Mucosa of rectum (tissue), 2 donors: ENCODE data around the gene TM9SF2.

Experiments
- H3K27ac ChIP-seq, 2 donors: one replicate each; pipeline ENCODE4 v1.7.0; 2013; ENCODE audit warnings: inconsistent platforms in 2 of 2, low read depth in 2 of 2, low read length in 2 of 2
- H3K27me3 ChIP-seq, 2 donors: one replicate each; pipeline ENCODE4 v1.7.0; 2013; ENCODE audit warnings: low read length in 2 of 2; ENCODE audit not compliant: control insufficient read depth in 2 of 2, insufficient read depth in 2 of 2
- H3K36me3 ChIP-seq, 2 donors: one replicate each; pipeline ENCODE4 v1.7.0; 2013; ENCODE audit warnings: low read length in 2 of 2; ENCODE audit not compliant: control insufficient read depth in 2 of 2, insufficient read depth in 2 of 2
- H3K4me1 ChIP-seq, 2 donors: one replicate each; pipeline ENCODE4 v1.7.0; 2013; ENCODE audit warnings: low read length in 2 of 2, mild to moderate bottlenecking in 1 of 2; ENCODE audit not compliant: control insufficient read depth in 2 of 2, insufficient read depth in 2 of 2
- H3K4me3 ChIP-seq, 2 donors: one replicate each; pipeline ENCODE4 v1.7.0; 2013; ENCODE audit warnings: low read length in 2 of 2
- H3K9ac ChIP-seq, 2 donors: one replicate each; pipeline ENCODE4 v1.7.0; 2013; ENCODE audit warnings: low read length in 2 of 2, low read depth in 1 of 2, mild to moderate bottlenecking in 1 of 2
- H3K9me3 ChIP-seq, 2 donors: one replicate each; pipeline ENCODE4 v1.7.0; 2013; ENCODE audit warnings: low read length in 2 of 2; ENCODE audit not compliant: control insufficient read depth in 2 of 2
- donor health status: healthy.
- donor health status: Normal muscosa, but diverticular disease.

Gene TM9SF2

DNA sequence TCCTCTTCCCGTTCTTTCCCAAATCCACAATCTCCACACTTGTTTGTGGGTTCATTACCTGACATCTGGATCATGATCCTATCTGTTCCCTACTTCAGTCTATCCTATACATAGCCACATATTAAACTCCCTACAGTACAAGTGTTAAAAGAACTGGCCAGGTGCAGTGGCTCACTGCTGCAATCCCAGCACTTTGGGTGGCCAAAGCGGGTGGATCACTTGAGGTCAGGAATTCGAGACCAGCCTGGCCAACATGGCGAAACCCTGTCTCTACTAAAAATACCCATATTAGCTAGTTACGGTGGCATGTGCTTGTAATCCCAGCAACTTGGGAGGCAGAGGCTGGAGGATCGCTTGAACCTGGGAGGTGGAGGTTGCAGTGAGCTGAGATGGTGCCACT is 88.3 kb downstream of the TM9SF2 start:
- Histone ChIP-seq H3K36me3 (no peaks in the 10 kb centered on the region), H3K4me3 (no peak overlapping the region), H3K9me3 (no peaks in the 10 kb centered on the region), H3K9ac (no peak overlapping the region), H3K4me1 (no peaks in the 10 kb centered on the region), H3K27ac (no peak overlapping the region), H3K27me3 (no peaks in the 10 kb centered on the region)

DNA sequence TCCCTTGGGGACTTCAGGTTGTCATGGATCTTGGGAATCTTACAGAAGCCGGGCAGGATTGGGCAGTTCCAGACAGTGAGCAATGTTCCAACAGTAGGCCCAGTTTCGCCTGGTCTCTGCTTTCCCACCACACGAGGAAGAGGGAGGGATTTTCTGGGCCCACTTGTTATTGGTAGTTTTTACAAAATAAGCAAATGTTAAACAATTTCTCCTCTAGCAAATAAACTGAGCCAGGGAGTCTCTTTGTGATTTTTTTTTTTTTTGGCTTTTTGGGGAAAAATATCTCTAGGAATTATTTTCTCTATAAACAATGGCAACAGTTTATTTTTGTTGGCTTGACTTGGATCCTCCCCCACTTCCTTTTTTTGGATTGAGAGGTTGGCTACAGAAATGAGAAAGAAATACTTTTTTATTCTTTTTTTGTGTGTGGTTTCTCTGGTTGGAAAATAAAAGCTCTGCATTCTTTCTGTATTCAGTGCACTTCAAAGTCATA is 89.3 kb downstream of the TM9SF2 start:
- no peak overlapping the region for H3K4me3 ChIP-seq
- no peak overlapping the region for H3K9ac ChIP-seq
- no peaks in the 10 kb centered on the region for H3K36me3 ChIP-seq
- no peak overlapping the region for H3K27ac ChIP-seq
- H3K4me1 ChIP-seq = no peaks in the 10 kb centered on the region
- no peaks in the 10 kb centered on the region for H3K27me3 ChIP-seq
- H3K9me3 ChIP-seq = no peaks in the 10 kb centered on the region

- no peak overlapping the region for H3K9ac ChIP-seq
- no peaks in the 10 kb centered on the region for H3K4me1 ChIP-seq
- no peak overlapping the region for H3K27ac ChIP-seq
- H3K9me3 ChIP-seq = no peaks in the 10 kb centered on the region
- H3K36me3 ChIP-seq = no peaks in the 10 kb centered on the region
- no peak overlapping the region for H3K4me3 ChIP-seq
- no peaks in the 10 kb centered on the region for H3K27me3 ChIP-seq
These were observed 94.9 kb downstream of the TM9SF2 start for GRCh38 chr13:99596180-99596579.

DNA sequence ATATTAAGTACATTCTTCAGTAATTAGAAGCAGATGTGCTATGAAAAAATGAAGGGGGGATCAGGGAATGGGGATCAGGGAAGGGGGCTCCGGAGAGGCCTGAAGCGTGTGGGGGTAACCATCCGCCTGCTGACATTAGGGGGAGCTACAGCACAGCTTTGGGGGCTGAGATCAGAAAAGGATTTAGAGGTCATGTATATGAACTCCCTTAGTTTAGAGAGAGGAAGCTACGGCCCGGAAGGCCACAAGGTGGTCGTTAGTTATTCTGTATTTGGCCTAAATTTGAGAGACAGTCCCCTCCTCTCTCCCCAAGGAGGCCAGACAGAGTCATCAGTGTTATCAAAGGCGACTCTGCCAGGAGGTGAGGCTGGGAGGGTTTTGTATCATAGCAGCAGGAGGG is 99.0 kb downstream of the TM9SF2 start:
- no peaks in the 10 kb centered on the region for H3K36me3 ChIP-seq

GRCh38 chr13:99601535-99601934 is 100.3 kb downstream of the TM9SF2 start:
- no peaks in the 10 kb centered on the region for H3K9me3 ChIP-seq
- no peak overlapping the region for H3K4me3 ChIP-seq
- no peak overlapping the region for H3K9ac ChIP-seq
- peaks cover 5 to 9% of the 10 kb centered on the region in 2 donors for H3K4me1 ChIP-seq
- H3K36me3 ChIP-seq = no peaks in the 10 kb centered on the region
- no peaks in the 10 kb centered on the region for H3K27me3 ChIP-seq
- no peak overlapping the region for H3K27ac ChIP-seq

More for the DNA sequence above, 99.0 kb downstream of the TM9SF2 start:
- no peaks in the 10 kb centered on the region for H3K27me3 ChIP-seq
- H3K27ac ChIP-seq = no peak overlapping the region
- H3K9ac ChIP-seq = no peak overlapping the region
- H3K4me3 ChIP-seq = no peak overlapping the region
- no peaks in the 10 kb centered on the region for H3K9me3 ChIP-seq
- H3K4me1 ChIP-seq = no peaks in the 10 kb centered on the region

DNA sequence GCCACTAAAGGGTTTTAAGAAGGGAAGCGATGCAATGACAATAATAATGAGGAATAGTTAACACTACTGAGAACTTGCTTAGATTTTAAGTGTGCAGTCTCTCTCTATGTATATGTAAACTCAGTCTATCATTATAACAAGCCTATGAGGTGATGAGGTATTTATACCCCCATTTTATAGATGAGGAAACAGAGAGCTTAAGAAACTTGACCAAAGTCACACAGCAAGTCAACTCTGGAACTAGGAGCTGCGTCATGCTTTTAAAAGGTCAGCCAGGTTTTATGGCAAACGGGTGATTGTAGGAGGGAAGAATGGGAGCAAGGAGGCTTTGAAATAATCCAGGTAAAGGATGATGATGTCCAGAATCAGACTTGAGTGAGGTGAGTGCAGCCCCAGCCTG is 103.4 kb downstream of the TM9SF2 start:
- peaks cover 5 to 9% of the 10 kb centered on the region in 2 donors for H3K4me1 ChIP-seq
- H3K4me3 ChIP-seq = no peak overlapping the region
- H3K9ac ChIP-seq = no peak overlapping the region
- H3K27ac ChIP-seq = no peak overlapping the region
- H3K9me3 ChIP-seq = no peaks in the 10 kb centered on the region
- H3K27me3 ChIP-seq = no peaks in the 10 kb centered on the region
- no peaks in the 10 kb centered on the region for H3K36me3 ChIP-seq

DNA sequence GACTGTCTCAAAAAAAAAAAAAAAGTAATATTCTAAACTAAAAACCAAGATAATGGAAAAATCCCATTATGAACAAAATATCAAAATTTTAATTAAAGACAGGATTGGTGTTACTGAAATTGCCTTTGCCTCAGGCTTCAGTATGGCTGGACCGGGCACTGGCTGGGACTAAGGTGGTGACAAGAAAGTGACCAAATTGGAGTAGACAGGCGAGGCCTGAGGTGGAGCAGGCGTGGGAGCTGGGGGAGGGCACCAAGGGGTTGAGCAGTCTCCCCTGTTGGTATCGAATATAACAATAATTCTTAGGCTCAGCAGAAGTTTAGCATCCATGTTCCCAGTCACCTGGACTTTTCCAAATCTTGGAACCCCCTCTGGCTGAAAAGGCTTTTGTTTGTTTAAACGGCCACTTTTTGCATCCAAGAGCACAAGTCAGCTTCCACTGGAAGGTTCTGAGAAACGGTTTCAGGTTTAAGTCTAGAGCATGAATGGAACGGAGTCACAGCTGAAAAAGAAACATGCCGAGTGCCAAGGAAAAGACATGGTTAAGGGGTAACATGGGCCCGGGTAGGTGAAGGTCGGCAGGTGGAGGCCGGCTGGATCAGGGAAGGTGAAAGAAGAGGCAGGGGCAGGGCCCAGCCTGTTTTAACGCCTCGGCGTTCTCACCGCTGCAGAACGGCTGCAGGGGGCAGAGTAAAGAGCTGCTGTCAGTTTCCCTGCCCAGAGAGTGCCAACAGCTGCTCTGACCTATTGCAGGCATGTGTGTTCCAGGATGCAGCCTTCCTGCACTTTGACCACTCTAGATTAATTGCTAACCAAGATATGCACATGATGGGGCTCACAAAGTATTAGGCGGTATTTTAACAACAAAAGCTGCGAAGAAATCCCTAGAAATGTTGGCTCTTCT is 104.4 kb downstream of the TM9SF2 start:
- Histone ChIP-seq H3K27me3 (no peaks in the 10 kb centered on the region), H3K36me3 (no peaks in the 10 kb centered on the region), H3K9me3 (no peaks in the 10 kb centered on the region), H3K4me3 (peak overlapping the region; percentile 76 to 87), H3K4me1 (peaks cover 5 to 9% of the 10 kb centered on the region in 2 donors), H3K27ac (peak overlapping the region; percentile 91), H3K9ac (peak overlapping the region; percentile 52 to 81)

- Histone ChIP-seq H3K9me3 (no peaks in the 10 kb centered on the region), H3K9ac (peak within 1 kb of the TSS; percentile 55 to 81), H3K27me3 (no peaks in the 10 kb centered on the region), H3K4me1 (peaks cover 5 to 9% of the 10 kb centered on the region in 2 donors), H3K4me3 (peak within 1 kb of the TSS; percentile 76 to 95), H3K27ac (peak within 1 kb of the TSS; percentile 91), H3K36me3 (no peaks in the 10 kb centered on the region)
These were observed 105.2 kb downstream of the TM9SF2 start, which contains the start of gene CLYBL for GRCh38 chr13:99606324-99607066. Gene CLYBL (plus strand): TSS chr13:99606690.

GRCh38 chr13:99608345-99608744 is 107.1 kb downstream of the TM9SF2 start:
- H3K27ac ChIP-seq = no peak overlapping the region
- H3K27me3 ChIP-seq = no peaks in the 10 kb centered on the region
- no peak overlapping the region for H3K4me3 ChIP-seq
- H3K9me3 ChIP-seq = no peaks in the 10 kb centered on the region
- H3K9ac ChIP-seq = no peak overlapping the region
- H3K36me3 ChIP-seq = no peaks in the 10 kb centered on the region
- peaks cover 5 to 9% of the 10 kb centered on the region in 2 donors for H3K4me1 ChIP-seq

DNA sequence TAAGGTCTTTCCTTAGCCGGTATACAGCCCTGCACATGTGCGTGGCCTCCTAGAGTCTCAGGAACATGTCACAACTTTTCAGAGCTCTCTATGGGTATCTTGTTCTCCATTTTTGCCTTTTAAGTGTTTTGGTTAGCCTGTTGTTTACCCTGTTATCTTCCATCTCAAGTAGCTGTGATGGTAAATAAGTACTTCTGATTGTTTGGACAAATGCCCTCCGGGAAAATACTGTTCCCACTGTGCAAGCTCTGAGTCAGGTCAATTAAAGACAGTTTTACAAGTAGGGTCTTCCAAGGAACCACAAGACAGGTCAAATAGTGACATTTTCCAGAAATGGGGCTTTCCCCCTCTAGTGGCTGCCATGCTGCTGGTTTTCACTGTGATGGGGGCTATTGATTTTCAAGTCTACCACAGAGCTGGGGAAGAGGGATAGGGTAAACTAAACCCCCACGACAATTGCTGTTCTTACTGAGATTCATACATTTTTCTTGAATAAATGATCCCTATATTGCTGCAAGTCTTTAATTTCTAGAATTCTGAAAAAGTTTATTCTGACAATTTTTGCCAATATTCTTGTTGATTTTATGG is 109.5 kb downstream of the TM9SF2 start:
- H3K9ac ChIP-seq = no peak overlapping the region
- no peaks in the 10 kb centered on the region for H3K27me3 ChIP-seq
- no peaks in the 10 kb centered on the region for H3K9me3 ChIP-seq
- peaks cover 2 to 5% of the 10 kb centered on the region in 2 donors for H3K4me1 ChIP-seq
- H3K4me3 ChIP-seq = no peak overlapping the region
- no peaks in the 10 kb centered on the region for H3K36me3 ChIP-seq
- no peak overlapping the region for H3K27ac ChIP-seq
